Measurements from ENCODE around the gene UFD1. TPM values are rescaled to one million over a fixed set of nuclear protein-coding genes. Genes with fewer than 3 reads are reported as not detected.

The UFD1 gene
- total RNA-seq, 4 donors from 2014 or later: 32.3 to 47.5 (median 40.3) TPM

- DNase-seq (ENCODE audit: low spot score) (no peak), ATAC-seq (ENCODE audit: low FRiP score) (no peak)
Observed at GRCh38 chr22:19496324-19496630, 17.3 kb upstream of the UFD1 start.

GRCh38 chr22:19495562-19496323 is 16.8 kb upstream of the UFD1 start:
- no peak for ATAC-seq (ENCODE audit: low FRiP score)
- TF ChIP-seq CTCF (IDR thresholded peaks at IDR 0.05): no peak
- no peak for DNase-seq (ENCODE audit: low spot score)

More at GRCh38 chr22:19496324-19496630, 17.3 kb upstream of the UFD1 start:
- no peak for TF ChIP-seq CTCF (IDR thresholded peaks at IDR 0.05)

DNA sequence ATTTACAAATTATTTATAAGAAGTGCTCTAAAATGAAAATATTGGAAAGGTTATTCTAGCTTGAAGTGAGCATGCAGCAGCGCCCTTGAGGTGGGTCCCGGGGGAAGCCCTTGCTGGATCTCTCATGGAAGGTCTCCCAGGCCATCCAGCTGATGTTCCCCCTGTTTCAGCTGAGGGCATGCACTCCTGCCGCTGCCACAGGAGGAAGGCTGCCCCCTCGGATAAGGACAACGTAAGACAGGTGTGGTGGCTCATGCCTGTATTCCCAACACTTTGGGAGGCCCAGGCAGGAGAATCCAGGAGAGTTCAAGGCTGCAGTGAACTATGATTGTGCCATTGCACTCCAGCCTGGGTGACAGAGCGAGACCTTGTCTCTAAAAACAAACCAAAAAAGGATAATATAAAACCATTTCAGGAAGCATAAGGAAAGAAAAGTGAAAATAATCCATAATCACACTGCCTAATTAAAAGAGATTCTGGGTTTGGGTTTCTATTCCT is 15.7 kb upstream of the UFD1 start:
- no peak for ATAC-seq (ENCODE audit: low FRiP score)
- no peak for TF ChIP-seq CTCF (IDR thresholded peaks at IDR 0.05)

GRCh38 chr22:19494001-19494560 is 15.1 kb upstream of the UFD1 start:
- TF ChIP-seq CTCF (IDR thresholded peaks at IDR 0.05): no peak
- DNase-seq (ENCODE audit: low spot score): no peak
- ATAC-seq (ENCODE audit: low FRiP score): no peak

More for the DNA sequence above, 15.7 kb upstream of the UFD1 start:
- no peak for DNase-seq (ENCODE audit: low spot score)

DNA sequence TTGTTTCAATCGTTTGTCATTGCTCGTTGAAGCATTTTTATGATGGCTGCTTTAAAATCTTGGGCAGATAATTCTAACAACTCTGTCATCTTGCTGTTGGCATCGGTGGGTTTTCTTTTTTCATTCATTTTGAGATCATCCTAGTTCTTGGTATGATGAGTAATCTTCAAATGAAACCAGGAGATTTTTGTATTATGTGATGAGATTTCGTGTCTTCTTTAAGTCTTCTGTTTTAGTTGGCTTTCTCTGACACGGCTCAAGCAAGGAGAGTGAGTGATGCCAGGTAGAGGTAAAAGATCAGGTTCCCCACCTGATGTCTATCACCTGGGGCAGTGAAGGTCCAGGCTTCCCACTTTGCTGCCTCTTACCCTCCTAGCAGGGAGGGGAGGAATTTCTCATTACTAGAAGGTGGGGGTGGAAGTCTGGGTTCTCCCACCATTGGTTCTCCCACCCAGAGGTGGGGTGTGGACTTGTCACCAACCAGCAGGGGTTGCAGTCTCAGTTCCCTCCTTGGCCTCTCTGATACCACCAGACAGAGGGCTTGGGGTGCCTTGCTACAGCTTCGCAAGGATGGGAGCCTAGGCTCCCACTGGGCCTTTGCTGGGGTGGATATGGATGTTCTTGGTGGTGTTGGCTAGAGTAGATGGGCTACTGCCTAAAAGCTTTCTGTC is 13.6 kb upstream of the UFD1 start:
- no peak for TF ChIP-seq CTCF (IDR thresholded peaks at IDR 0.05)
- no peak for ATAC-seq (ENCODE audit: low FRiP score)
- no peak for DNase-seq (ENCODE audit: low spot score)

DNA sequence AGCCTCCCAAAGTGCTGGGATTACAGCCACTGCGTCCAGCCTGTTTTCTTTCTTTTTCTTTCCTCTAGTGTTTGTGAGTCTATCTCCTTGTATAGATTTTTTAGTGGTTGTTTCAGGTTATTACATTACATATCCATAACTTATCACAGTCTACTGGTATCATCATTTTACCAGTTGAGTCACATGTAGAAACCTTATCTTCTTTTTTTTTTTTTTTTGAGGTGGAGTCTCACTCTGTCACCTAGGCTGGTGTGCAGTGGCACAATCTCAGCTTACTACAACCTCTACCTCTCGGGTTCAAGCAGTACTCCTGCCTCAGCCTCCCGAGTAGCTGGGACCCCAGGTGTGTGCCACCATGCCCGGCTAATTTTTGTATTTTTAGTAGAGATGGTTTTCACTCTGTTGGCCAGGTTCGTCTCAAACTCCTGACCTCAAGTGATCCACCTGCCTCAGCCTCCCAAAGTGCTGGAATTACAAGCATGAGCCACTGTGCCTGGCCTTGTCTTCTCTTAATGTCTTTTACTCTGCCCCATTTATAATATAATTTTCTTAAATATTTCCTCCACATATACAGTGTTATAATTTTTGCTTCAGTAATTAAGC is 11.7 kb upstream of the UFD1 start:
- DNase-seq (ENCODE audit: low spot score): no peak
- no peak for ATAC-seq (ENCODE audit: low FRiP score)
- no peak for TF ChIP-seq CTCF (IDR thresholded peaks at IDR 0.05)

Measured in omental fat pad (tissue), 4 donors.